ENCODE data around the gene PLA2R1.

GRCh38 chr2:160052531-160052930, 9.9 kb downstream of the PLA2R1 start:
- TF ChIP-seq POLR2A (IDR thresholded peaks at IDR 0.05; ENCODE audit: low read depth, low read length) (no peak), POLR2AphosphoS5 (IDR thresholded peaks at IDR 0.05; ENCODE audit: low read depth, low read length) (no peak)

All from GM12892 (cell line).